Activated CD8-positive, alpha-beta memory T cell treated with anti-CD3 and anti-CD28 coated beads, Interleukin-2, amount 50 U/mL, for 4 hours (primary cell): ENCODE results near the gene FAM50B.

Experiments
- DNase-seq: peaks from one replicate; pipeline ENCODE4 v3.0.0-alpha.2; 2020

Gene FAM50B

GRCh38 chr6:3898265-3898994 lies 49.3 kb downstream of the FAM50B start:
- DNase-seq, result no peak

GRCh38 chr6:3899061-3899460 lies 49.9 kb downstream of the FAM50B start:
- no peak for DNase-seq

- no peak for DNase-seq
These were observed 50.8 kb downstream of the FAM50B start for GRCh38 chr6:3899970-3900439.
